SK-N-SH treated with all-trans-retinoic acid at 6 μM for 48 hours (cell line): ENCODE measurements around the gene THY1.
A peak's percentile ranks its signal among the peaks of the same experiment; 100 is the strongest.

ENCODE experiments used
- ATAC-seq: fragments of 200-7000 bp; cut with Tn5 transposase; 3 replicates; pipeline ENCODE4 v1.9.1; 2020; ENCODE audit warnings: mild to moderate bottlenecking, moderate library complexity
- ARNTL ChIP-seq: fragments of 450-650 bp; formaldehyde crosslinking; IDR thresholded peaks from 2 replicates; pipeline ENCODE4 v1.5.0; 2020; ENCODE audit warnings: low read depth, mild to moderate bottlenecking, moderate library complexity, borderline replicate concordance
- ESRRG ChIP-seq: fragments of 250-450 bp; sonication (Bioruptor Pico); IDR thresholded peaks from 2 replicates; pipeline ENCODE4 v1.6.1; 2021; ENCODE audit warnings: mild to moderate bottlenecking
- ISL1 ChIP-seq: fragments of 250-450 bp; sonication (Bioruptor Pico); IDR thresholded peaks from 2 replicates; pipeline ENCODE4 v2.1.2; 2022; ENCODE audit warnings: mild to moderate bottlenecking, moderate library complexity
- OSR1 ChIP-seq: fragments of 250-450 bp; sonication (Bioruptor Pico); IDR thresholded peaks from 2 replicates; pipeline ENCODE4 v1.8.0; 2022; ENCODE audit warnings: moderate library complexity, mild to moderate bottlenecking, inconsistent platforms
- RARB ChIP-seq: fragments of 250-450 bp; sonication (Bioruptor Pico); IDR thresholded peaks from 2 replicates; pipeline ENCODE4 v1.8.0; 2021; ENCODE audit warnings: mild to moderate bottlenecking, moderate library complexity
- TCF4 ChIP-seq: fragments of 250-450 bp; sonication (Bioruptor Pico); IDR thresholded peaks from 2 replicates; pipeline ENCODE4 v1.8.0; 2021; ENCODE audit warnings: mild to moderate bottlenecking, moderate library complexity, borderline replicate concordance
- TOX ChIP-seq: fragments of 250-450 bp; sonication (Bioruptor Pico); IDR thresholded peaks from 2 replicates; pipeline ENCODE4 v1.8.0; 2021; ENCODE audit warnings: mild to moderate bottlenecking, moderate library complexity, borderline replicate concordance
- ZNF70 ChIP-seq: fragments of 450-650 bp; formaldehyde crosslinking; IDR thresholded peaks from 2 replicates; pipeline ENCODE4 v1.5.0; 2020; ENCODE audit warnings: mild to moderate bottlenecking, moderate library complexity
- ZNF8 ChIP-seq: fragments of 450-650 bp; formaldehyde crosslinking; IDR thresholded peaks from 2 replicates; pipeline ENCODE4 v1.5.0; 2020; ENCODE audit warnings: mild to moderate bottlenecking, moderate library complexity
- TF ChIP-seq, protein P1 (sequence below): fragments of 250-450 bp; sonication (Bioruptor Pico); IDR thresholded peaks from 2 replicates; pipeline ENCODE4 v1.5.1; 2021; ENCODE audit warnings: mild to moderate bottlenecking, moderate library complexity
- TF ChIP-seq, protein P2 (sequence below): fragments of 250-450 bp; sonication (Bioruptor Pico); IDR thresholded peaks from 2 replicates; pipeline ENCODE4 v1.5.1; 2020; ENCODE audit warnings: low read depth, mild to moderate bottlenecking, moderate library complexity

Gene THY1

DNA sequence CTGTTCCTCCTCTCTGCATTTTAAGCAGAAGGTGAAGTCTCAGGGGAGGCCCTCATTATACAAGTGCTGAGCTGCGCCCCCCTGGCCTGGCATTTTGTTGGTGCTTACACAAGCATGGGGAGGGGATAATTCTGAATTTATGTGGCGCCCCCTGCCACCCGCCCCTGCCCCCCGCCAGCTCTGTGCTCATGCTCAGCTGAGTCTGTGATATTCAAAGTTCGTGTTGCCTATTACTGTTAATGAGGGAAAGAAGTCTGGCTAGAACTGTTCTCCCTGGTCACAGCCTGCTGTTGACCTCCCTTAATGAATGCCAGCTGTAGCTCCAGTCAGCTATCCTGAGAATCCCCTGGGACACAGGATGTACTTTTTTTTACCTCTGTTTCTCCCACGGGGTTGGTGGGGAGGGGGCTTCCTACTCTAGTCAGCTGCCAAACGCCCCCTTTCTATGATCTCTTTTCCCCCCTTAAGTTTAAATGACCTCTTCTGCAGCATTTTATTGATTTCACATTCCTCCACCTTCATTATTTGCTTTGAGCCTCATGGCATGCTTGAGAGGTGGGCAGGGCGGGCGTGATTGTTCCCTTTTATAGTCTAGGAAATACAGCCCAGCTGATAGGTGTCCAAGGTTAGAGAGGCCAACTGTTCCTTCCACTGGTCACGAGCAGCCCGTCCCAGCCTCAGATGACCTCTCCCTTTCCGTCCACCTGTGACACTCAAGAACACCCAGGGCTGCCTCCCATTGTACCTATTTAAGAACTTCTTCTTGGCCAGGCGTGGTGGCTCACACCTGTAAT lies 53.6 kb downstream of the THY1 start:
- peak; percentile 34; the same call in 2 of the 3 replicates for ATAC-seq
- TF ChIP-seq, protein P1, sequence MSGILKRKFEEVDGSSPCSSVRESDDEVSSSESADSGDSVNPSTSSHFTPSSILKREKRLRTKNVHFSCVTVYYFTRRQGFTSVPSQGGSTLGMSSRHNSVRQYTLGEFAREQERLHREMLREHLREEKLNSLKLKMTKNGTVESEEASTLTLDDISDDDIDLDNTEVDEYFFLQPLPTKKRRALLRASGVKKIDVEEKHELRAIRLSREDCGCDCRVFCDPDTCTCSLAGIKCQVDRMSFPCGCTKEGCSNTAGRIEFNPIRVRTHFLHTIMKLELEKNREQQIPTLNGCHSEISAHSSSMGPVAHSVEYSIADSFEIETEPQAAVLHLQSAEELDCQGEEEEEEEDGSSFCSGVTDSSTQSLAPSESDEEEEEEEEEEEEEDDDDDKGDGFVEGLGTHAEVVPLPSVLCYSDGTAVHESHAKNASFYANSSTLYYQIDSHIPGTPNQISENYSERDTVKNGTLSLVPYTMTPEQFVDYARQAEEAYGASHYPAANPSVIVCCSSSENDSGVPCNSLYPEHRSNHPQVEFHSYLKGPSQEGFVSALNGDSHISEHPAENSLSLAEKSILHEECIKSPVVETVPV (CRISPR knock-in tag) = no peak
- peak; percentile 70 for TF ChIP-seq TCF4
- TF ChIP-seq, all 23 proteins: peak for 1

DNA sequence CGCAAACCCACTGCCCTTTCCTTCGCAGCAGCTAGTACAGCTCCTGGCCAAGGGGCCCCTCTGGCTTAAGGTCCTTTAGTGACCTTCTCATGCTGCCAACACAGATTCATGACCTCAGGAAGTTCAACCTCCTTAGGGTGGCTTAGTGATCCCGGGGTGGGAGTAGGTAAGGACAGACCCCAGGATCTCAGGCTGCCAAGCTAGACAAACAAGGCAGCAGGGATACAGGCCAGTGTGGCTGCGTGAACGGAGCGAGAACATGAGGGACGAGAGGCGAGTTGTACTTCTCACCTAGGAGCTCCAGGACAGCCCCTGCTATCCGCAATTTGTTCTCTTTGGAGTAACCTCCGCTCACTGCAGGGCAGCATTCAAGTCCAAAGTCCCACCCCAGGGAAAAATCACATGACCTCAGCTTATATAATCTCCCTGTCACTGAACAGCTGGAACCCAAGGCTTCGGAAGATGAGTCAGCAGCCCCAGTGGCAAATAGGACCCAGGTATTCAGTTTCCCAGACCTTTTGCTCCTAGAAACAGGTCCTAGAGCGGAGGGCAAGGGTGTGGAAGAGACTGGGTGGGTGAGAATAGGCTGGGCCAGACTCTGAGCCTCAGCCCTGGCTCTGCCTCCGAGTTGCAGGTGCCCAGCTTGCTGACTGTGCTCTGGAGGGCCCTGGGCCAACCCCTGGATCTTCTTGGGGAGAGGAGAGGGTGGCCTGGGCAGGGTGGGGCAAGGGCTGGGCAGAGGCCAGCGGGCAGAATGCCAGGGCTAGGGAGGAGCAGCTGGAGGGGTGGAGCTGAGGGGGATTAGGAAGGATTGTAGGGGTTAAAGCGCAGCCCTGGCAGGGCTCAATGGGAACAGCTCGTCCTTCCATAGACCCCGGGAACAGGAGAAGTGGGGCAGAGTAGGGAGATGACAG lies 54.6 kb downstream of the THY1 start:
- TF ChIP-seq TOX (CRISPR knock-in tag) = no peak
- no peak for TF ChIP-seq RARB
- no peak for TF ChIP-seq ARNTL (CRISPR knock-in tag)
- TF ChIP-seq ZNF70 (CRISPR knock-in tag) = no peak
- TF ChIP-seq ESRRG (CRISPR knock-in tag) = no peak
- TF ChIP-seq, protein P1 (CRISPR knock-in tag) = no peak
- TF ChIP-seq, protein P2, sequence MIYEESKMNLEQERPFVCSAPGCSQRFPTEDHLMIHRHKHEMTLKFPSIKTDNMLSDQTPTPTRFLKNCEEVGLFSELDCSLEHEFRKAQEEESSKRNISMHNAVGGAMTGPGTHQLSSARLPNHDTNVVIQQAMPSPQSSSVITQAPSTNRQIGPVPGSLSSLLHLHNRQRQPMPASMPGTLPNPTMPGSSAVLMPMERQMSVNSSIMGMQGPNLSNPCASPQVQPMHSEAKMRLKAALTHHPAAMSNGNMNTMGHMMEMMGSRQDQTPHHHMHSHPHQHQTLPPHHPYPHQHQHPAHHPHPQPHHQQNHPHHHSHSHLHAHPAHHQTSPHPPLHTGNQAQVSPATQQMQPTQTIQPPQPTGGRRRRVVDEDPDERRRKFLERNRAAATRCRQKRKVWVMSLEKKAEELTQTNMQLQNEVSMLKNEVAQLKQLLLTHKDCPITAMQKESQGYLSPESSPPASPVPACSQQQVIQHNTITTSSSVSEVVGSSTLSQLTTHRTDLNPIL (CRISPR knock-in tag) = no peak
- no peak for TF ChIP-seq ZNF8 (CRISPR knock-in tag)
- no peak for TF ChIP-seq ISL1 (CRISPR knock-in tag)
- TF ChIP-seq OSR1 (CRISPR knock-in tag) = no peak
- no peak for TF ChIP-seq TCF4
- peak; percentile 27; the same call in 2 of the 3 replicates for ATAC-seq

DNA sequence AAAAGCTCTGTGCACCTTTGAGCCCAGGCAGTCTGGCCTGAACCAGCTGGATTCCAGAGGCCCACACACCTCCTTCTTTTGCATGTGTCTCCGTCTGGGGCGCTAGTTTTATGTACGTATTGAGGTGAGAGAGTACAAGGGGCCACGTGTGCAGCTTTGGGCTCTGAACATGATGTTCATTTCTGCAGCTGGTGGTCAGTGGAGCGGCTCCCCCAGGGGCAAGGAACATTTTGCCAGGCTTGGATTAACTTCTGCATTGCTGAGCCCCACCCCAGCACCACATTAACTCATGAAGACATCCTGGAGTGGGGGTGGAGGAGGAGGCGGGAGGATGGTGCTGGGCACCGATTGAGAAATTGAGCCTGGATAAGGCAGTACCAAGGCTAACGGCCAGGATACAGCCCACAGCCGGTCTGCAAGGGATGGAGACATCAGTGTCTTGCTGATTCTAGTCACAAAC lies 55.3 kb downstream of the THY1 start:
- no peak for ATAC-seq
- no peak for TF ChIP-seq ESRRG (CRISPR knock-in tag)
- TF ChIP-seq, protein P1 (CRISPR knock-in tag) = no peak
- TF ChIP-seq, protein P2 (CRISPR knock-in tag) = no peak
- TF ChIP-seq ISL1 (CRISPR knock-in tag) = no peak
